Right atrium auricular region (tissue), 2 donors: Measurements from ENCODE around the gene KCNH8. TPM values are rescaled to one million over a fixed set of nuclear protein-coding genes. Genes with fewer than 3 reads are reported as not detected.

ENCODE experiments used
- DNase-seq: peaks from one replicate; pipeline ENCODE4 v3.0.0-alpha.2; 2019; ENCODE audit warnings: low spot score
- H3K27ac ChIP-seq, 2 donors: fragments of 200-600 bp; sonication (generic); 1 replicate in 1 of 2; 2 replicates in 1 of 2; pipeline ENCODE4 v1.5.1; 2016 to 2019
- H3K27me3 ChIP-seq, 2 donors: fragments of 200-600 bp; sonication (generic); one replicate each; pipeline versions ENCODE4 v1.5.1 to v1.6.0; 2017 to 2019
- H3K36me3 ChIP-seq: fragments of 200-600 bp; sonication (generic); one replicate; pipeline ENCODE4 v1.5.1; 2016
- H3K4me1 ChIP-seq, 2 donors: fragments of 200-600 bp; sonication (generic); one replicate each; pipeline versions ENCODE4 v1.5.1 to v1.6.0; 2017 to 2019
- H3K4me3 ChIP-seq, 2 donors: fragments of 200-600 bp; sonication (generic); 1 replicate in 1 of 2; 2 replicates in 1 of 2; pipeline ENCODE4 v1.5.1; 2017 to 2019; ENCODE audit warnings: mild to moderate bottlenecking in 1 of 2, moderate library complexity in 1 of 2
- H3K9me3 ChIP-seq, 2 donors: fragments of 200-600 bp; sonication (generic); one replicate each; pipeline ENCODE4 v1.5.1; 2019
- total RNA-seq, 2 donors: library from RNA; depleted of rRNA; stranded (reverse); fragments of >200 nt; gene quantifications; one replicate each; pipeline ENCODE4 v1.1.0, GENCODE V29; 2016
- TF ChIP-seq, protein P1 (sequence below), 2 donors: fragments of 200-600 bp; sonication (generic); IDR thresholded peaks; one replicate each; pipeline ENCODE4 v1.5.1; 2019; ENCODE audit warnings: antibody characterized with exemption in 2 of 2

KCNH8 gene
- total RNA-seq, 2 donors from 2014 or later: 0.08 TPM; not detected in 1

DNA sequence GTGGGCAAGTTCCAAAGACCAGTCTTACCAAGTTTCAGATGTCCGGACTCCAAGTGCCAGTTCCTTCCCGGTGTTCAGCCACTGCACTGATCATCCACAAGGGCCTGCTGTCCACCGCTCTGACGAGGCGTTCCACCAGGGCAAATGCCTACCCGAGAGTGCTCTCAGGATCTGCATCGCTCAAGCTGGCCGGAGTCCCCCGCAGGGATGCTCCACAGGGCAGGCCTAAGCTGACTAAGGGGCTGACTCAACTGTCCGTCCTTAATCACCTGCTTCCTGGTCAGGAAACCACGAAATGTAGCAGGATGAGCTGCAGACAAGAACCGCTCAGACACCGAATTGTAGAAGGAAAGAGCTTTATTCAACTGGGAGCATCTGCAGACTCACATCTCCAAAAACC lies 341.6 kb downstream of the KCNH8 start:
- Histone ChIP-seq H3K27me3 (no peaks in the 10 kb centered on the region), H3K36me3 (no peaks in the 10 kb centered on the region), H3K9me3 (no peaks in the 10 kb centered on the region), H3K4me1 (no peaks in the 10 kb centered on the region), H3K4me3 (no peak overlapping the region), H3K27ac (no peak overlapping the region)
- TF ChIP-seq, protein P1, sequence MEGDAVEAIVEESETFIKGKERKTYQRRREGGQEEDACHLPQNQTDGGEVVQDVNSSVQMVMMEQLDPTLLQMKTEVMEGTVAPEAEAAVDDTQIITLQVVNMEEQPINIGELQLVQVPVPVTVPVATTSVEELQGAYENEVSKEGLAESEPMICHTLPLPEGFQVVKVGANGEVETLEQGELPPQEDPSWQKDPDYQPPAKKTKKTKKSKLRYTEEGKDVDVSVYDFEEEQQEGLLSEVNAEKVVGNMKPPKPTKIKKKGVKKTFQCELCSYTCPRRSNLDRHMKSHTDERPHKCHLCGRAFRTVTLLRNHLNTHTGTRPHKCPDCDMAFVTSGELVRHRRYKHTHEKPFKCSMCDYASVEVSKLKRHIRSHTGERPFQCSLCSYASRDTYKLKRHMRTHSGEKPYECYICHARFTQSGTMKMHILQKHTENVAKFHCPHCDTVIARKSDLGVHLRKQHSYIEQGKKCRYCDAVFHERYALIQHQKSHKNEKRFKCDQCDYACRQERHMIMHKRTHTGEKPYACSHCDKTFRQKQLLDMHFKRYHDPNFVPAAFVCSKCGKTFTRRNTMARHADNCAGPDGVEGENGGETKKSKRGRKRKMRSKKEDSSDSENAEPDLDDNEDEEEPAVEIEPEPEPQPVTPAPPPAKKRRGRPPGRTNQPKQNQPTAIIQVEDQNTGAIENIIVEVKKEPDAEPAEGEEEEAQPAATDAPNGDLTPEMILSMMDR (IDR thresholded peaks at IDR 0.05): no peak
- no peak for DNase-seq

DNA sequence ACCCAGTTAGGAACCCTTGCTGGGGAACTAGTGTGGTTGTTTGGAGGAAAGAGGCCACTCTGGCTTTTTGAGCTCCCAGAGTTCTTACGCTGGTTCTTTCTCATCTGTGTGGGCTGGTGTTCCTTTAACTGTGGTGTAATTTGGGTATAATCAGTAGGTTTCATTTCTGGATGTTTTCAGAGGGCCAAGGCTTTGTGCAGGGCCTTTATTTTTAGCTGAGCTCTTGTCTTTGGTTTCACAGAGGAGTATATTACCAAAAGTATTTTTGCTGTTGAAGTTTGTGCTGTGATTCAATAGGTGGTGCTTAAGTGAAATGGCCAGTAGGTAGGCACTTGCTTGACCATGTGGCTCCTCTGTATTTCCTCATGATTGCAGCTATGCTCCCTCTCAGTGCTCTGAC lies 357.9 kb downstream of the KCNH8 start:
- no peaks in the 10 kb centered on the region for H3K9me3 ChIP-seq
- H3K36me3 ChIP-seq: no peaks in the 10 kb centered on the region
- H3K27me3 ChIP-seq: no peaks in the 10 kb centered on the region
- DNase-seq: no peak
- H3K4me1 ChIP-seq: no peaks in the 10 kb centered on the region
- no peak overlapping the region for H3K27ac ChIP-seq
- TF ChIP-seq, protein P1 (IDR thresholded peaks at IDR 0.05): no peak
- H3K4me3 ChIP-seq: no peak overlapping the region

DNA sequence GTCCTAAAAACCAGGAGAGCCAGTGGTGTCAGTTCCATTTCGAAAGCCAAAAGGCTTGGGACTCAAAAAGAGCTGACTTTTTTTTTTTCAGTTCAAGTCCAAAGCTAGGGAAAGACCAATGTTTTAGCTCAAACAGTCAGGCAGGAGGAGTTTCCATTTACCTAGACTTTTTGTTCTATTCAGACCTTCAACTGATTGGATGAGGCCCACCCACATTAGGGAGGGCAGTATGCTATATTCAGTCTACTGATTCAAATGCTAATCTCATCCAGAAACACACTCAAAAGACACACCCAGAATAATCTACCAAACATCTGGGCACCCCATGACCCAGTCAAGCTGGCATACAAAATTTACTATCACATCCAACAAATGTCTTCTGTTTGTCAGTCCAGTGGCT lies 374.0 kb downstream of the KCNH8 start:
- TF ChIP-seq, protein P1 (IDR thresholded peaks at IDR 0.05): no peak
- Histone ChIP-seq H3K9me3 (no peaks in the 10 kb centered on the region), H3K27me3 (no peaks in the 10 kb centered on the region), H3K27ac (no peak overlapping the region), H3K4me1 (no peaks in the 10 kb centered on the region), H3K4me3 (no peak overlapping the region), H3K36me3 (no peaks in the 10 kb centered on the region)
- no peak for DNase-seq

DNA sequence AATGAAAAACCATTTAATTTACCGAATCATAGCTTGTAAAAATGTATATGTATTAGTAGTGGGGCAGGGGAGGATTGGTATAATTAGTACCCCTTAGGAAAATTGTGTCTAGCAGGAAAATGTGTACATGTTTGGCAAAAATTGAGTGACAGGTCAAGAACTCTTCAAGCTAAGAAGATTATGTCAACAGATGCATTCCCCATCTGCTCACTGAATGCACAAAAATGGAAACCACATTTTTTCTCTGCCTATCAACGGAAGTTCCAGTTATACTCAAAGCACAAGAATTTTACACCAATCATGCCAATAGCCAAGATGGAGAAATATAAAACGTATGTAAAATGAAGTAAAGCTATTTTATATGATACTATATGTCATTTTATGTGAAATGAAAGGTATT lies 377.8 kb downstream of the KCNH8 start:
- Histone ChIP-seq H3K27me3 (no peaks in the 10 kb centered on the region), H3K4me1 (no peaks in the 10 kb centered on the region), H3K9me3 (no peaks in the 10 kb centered on the region), H3K27ac (no peak overlapping the region), H3K36me3 (no peaks in the 10 kb centered on the region), H3K4me3 (no peak overlapping the region)
- no peak for DNase-seq
- TF ChIP-seq, protein P1 (IDR thresholded peaks at IDR 0.05): no peak

DNA sequence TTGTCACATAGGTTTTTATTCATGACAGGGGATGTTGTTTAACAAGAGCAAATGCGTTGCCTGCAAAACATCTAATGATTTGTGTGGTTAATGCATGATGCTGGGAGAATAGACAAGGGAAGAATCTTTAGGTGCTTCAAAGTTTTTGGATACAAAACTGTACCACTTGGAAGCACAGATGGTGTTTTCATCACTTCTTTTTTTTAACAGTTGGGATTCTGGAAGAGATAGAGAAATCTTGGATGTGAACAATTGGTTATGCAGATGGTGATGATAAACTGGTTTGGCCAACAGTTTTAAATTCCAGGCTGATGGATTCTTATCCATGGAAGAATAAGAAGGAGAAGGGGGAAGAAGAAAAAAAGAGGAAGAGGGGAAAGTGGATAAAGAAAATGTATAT lies 379.4 kb downstream of the KCNH8 start:
- H3K36me3 ChIP-seq: no peaks in the 10 kb centered on the region
- H3K27ac ChIP-seq: no peak overlapping the region
- no peak for DNase-seq
- no peaks in the 10 kb centered on the region for H3K27me3 ChIP-seq
- H3K9me3 ChIP-seq: no peaks in the 10 kb centered on the region
- no peaks in the 10 kb centered on the region for H3K4me1 ChIP-seq
- no peak overlapping the region for H3K4me3 ChIP-seq
- TF ChIP-seq, protein P1 (IDR thresholded peaks at IDR 0.05): no peak

DNA sequence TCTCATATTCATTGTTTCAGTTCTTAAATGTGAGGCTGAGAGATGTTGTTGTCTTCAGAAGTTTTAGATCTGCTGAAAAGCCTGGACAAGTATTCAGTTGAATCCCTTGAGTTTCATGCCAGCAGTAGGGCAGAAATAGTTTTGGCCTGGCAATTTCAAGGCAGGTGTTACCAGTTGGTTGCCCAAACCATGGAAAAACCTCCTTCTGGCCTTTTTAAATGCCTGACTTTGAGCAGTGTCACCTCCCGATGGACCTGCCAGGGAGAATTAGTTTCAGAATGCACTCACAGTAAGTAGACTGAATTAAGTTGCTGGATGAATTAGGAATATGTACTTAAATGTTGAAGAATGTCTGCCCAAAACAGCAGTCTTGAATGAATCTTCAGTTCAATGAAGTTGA lies 383.1 kb downstream of the KCNH8 start:
- Histone ChIP-seq H3K27ac (no peak overlapping the region), H3K36me3 (no peaks in the 10 kb centered on the region), H3K27me3 (no peaks in the 10 kb centered on the region), H3K9me3 (no peaks in the 10 kb centered on the region), H3K4me1 (no peaks in the 10 kb centered on the region), H3K4me3 (no peak overlapping the region)
- TF ChIP-seq, protein P1 (IDR thresholded peaks at IDR 0.05): no peak
- DNase-seq: no peak
